WTC11 (cell line): ENCODE measurements around the gene CCM2.

Experiments
- CTCF ChIP-seq: fragments of 200-600 bp; IDR thresholded peaks from 2 replicates; pipeline ENCODE4 v1.8.0; 2022; ENCODE audit warnings: antibody characterized with exemption
- FOXJ3 ChIP-seq: sonication (generic); formaldehyde crosslinking; IDR thresholded peaks from 2 replicates; pipeline ENCODE4 v1.9.0; 2021; ENCODE audit warnings: missing genetic modification reagents, mild to moderate bottlenecking, borderline replicate concordance
- JUN ChIP-seq: sonication (generic); formaldehyde crosslinking; IDR thresholded peaks from 2 replicates; pipeline ENCODE4 v1.8.0; 2023; ENCODE audit warnings: mild to moderate bottlenecking, missing genetic modification reagents
- SP1 ChIP-seq: sonication (generic); formaldehyde crosslinking; conservative IDR thresholded peaks from 2 replicates; pipeline ENCODE4 v1.8.1; 2022; ENCODE audit warnings: missing genetic modification reagents

- TF ChIP-seq SP1 (CRISPR knock-in tag) (no peak), JUN (CRISPR knock-in tag) (no peak), CTCF (no peak), FOXJ3 (CRISPR knock-in tag) (no peak)
These were observed 104.2 kb downstream of the CCM2 start for GRCh38 chr7:45103958-45104843.
